K562 (cell line): ENCODE measurements around the gene MRPL55. TPM values are rescaled to one million over a fixed set of nuclear protein-coding genes. Genes with fewer than 3 reads are reported as not detected.
A peak's percentile ranks its signal among the peaks of the same experiment; 100 is the strongest.

Experiments used
- CREB3 ChIP-seq: fragments of 450-650 bp; conservative IDR thresholded peaks from 2 replicates; pipeline ENCODE4 v1.6.1; 2016; ENCODE audit warnings: missing genetic modification characterization, low read depth, mild to moderate bottlenecking, missing compliant biosample characterization, moderate library complexity
- DACH1 ChIP-seq: fragments of 450-650 bp; IDR thresholded peaks from 2 replicates; pipeline ENCODE4 v1.6.1; 2018; ENCODE audit not compliant: partially characterized antibody
- E2F4 ChIP-seq: sonication (generic); formaldehyde crosslinking; IDR thresholded peaks from 2 replicates; pipeline ENCODE4 v1.8.0; 2022; ENCODE audit warnings: mild to moderate bottlenecking, low read depth, missing genetic modification reagents
- ELF2 ChIP-seq: fragments of 250-450 bp; sonication (Bioruptor Pico); IDR thresholded peaks from 2 replicates; pipeline ENCODE4 v1.5.0; 2021; ENCODE audit warnings: mild to moderate bottlenecking
- ETV6 ChIP-seq, 3 experiments: fragments of 150-350 bp in 1 of 3; sonication (generic) in 1 of 3; formaldehyde crosslinking in 1 of 3; IDR thresholded peaks; 2 replicates each; pipeline versions ENCODE4 v1.6.1 to v1.8.0; 2014 to 2022; ENCODE audit warnings: borderline replicate concordance in 2 of 3, low read depth in 2 of 3, antibody characterized with exemption in 1 of 3, low read length in 1 of 3, mild to moderate bottlenecking in 1 of 3, missing genetic modification reagents in 1 of 3
- KAT7 ChIP-seq: sonication (generic); formaldehyde crosslinking; IDR thresholded peaks from 2 replicates; pipeline ENCODE4 v1.8.0; 2022; ENCODE audit warnings: missing genetic modification reagents, mild to moderate bottlenecking, borderline replicate concordance
- MED1 ChIP-seq: sonication (generic); formaldehyde crosslinking; IDR thresholded peaks from 2 replicates; pipeline ENCODE4 v1.8.1; 2023; ENCODE audit warnings: missing genetic modification reagents, borderline replicate concordance
- MLLT1 ChIP-seq, 2 experiments: fragments of 450-650 bp; IDR thresholded peaks; 2 replicates each; pipeline ENCODE4 v1.6.1; 2016
- NFATC3 ChIP-seq: fragments of 450-650 bp; IDR thresholded peaks from 2 replicates; pipeline ENCODE4 v1.6.1; 2017; ENCODE audit warnings: mild to moderate bottlenecking
- TCF3 ChIP-seq: sonication (generic); formaldehyde crosslinking; IDR thresholded peaks from 2 replicates; pipeline ENCODE4 v1.4.0; 2020; ENCODE audit warnings: mild to moderate bottlenecking, missing genetic modification reagents
- USF2 ChIP-seq: sonication (generic); formaldehyde crosslinking; IDR thresholded peaks from 2 replicates; pipeline ENCODE4 v1.5.0; 2020; ENCODE audit warnings: missing genetic modification reagents
- ZBTB33 ChIP-seq: sonication (generic); formaldehyde crosslinking; IDR thresholded peaks from 2 replicates; pipeline ENCODE4 v1.8.1; 2023; ENCODE audit warnings: mild to moderate bottlenecking, missing genetic modification reagents
- ZFP91 ChIP-seq: sonication (generic); formaldehyde crosslinking; IDR thresholded peaks from 2 replicates; pipeline ENCODE4 v1.8.0; 2022; ENCODE audit warnings: mild to moderate bottlenecking, missing genetic modification reagents
- ZNF12 ChIP-seq: sonication (generic); formaldehyde crosslinking; IDR thresholded peaks from 2 replicates; pipeline ENCODE4 v1.4.0; 2020; ENCODE audit warnings: mild to moderate bottlenecking, missing genetic modification reagents
- ZNF239 ChIP-seq: fragments of 250-450 bp; sonication (Bioruptor Pico); IDR thresholded peaks from 2 replicates; pipeline ENCODE4 v1.4.0; 2020; ENCODE audit warnings: mild to moderate bottlenecking
- ZNF408 ChIP-seq: fragments of 250-450 bp; sonication (Bioruptor Pico); IDR thresholded peaks from 2 replicates; pipeline ENCODE4 v1.4.0; 2020; ENCODE audit warnings: low read depth, mild to moderate bottlenecking, moderate library complexity
- ZNF507 ChIP-seq: conservative IDR thresholded peaks from 2 replicates; pipeline ENCODE4 v1.6.1; 2017; ENCODE audit warnings: missing genetic modification characterization, missing compliant biosample characterization
- ZNF75A ChIP-seq: fragments of 450-650 bp; formaldehyde crosslinking; IDR thresholded peaks from 2 replicates; pipeline ENCODE4 v1.4.0; 2020; ENCODE audit warnings: mild to moderate bottlenecking
- polyA plus RNA-seq, 8 experiments: library from polyadenylated mRNA; depleted of rRNA in 4 of 8; stranded (reverse) in 5 of 8; unstranded in 3 of 8; fragments of >200 nt; fragmentation: Nextera tagmentation in 2 of 8; fragmentation: Illumina TruSeq in 1 of 8; extraction: Ambion mirVana in 2 of 8; extraction: Trizol in 1 of 8; gene quantifications; 2 replicates each; pipeline versions ENCODE4 v1.2.1 to v1.2.3, GENCODE V29; 2011 to 2014; ENCODE audit warnings: inconsistent platforms in 1 of 8, missing spikeins in 1 of 8
- total RNA-seq, 7 experiments: library from RNA; depleted of rRNA in 6 of 7; stranded (reverse); fragments of >200 nt in 6 of 7; fragmentation: Illumina TruSeq in 2 of 7; extraction: Trizol in 2 of 7; gene quantifications; 2 replicates each; pipeline versions ENCODE4 v1.2.1 to v1.2.3, GENCODE V29; 2011 to 2021; ENCODE audit warnings: low replicate concordance in 1 of 7

MRPL55 gene
- total and polyA plus RNA-seq, 9 of the 15 experiments (the other 6 are each of a cell fraction or from before 2014, with no cell fraction given), result 34.9 to 228 (median 81.0) TPM

GRCh38 chr1:228082214-228082917, 26.7 kb downstream of the MRPL55 start, which contains the start of gene ARF1 (continued):
- no peak for TF ChIP-seq MED1
- no peak for TF ChIP-seq DACH1
- no peak for TF ChIP-seq ZNF507
- TF ChIP-seq USF2 (CRISPR knock-in tag), result peak; percentile 40; the same call in 1 of the 2 replicates
- 0 out of 2 replicates have a peak, but pooled peaks have one; percentile 55 for TF ChIP-seq ZNF75A
- TF ChIP-seq NFATC3, result no peak
- peak; percentile 70 for TF ChIP-seq ELF2
- no peak; the same call in 1 of the 2 replicates for TF ChIP-seq CREB3 (tag)
- TF ChIP-seq E2F4 (CRISPR knock-in tag), result no peak
- TF ChIP-seq ZFP91 (CRISPR knock-in tag), result no peak
- TF ChIP-seq ZNF239 (CRISPR knock-in tag), result no peak; the same call in 1 of the 2 replicates
- no peak for TF ChIP-seq ZNF12 (CRISPR knock-in tag)
- TF ChIP-seq ETV6 (IDR thresholded peaks at IDR 0.05; ENCODE audit: borderline replicate concordance in 1 of 2, low read depth in 2 of 2, low read length in 1 of 2), result no peak
- no peak; the same call in 1 of the 2 replicates for TF ChIP-seq ETV6 (CRISPR knock-in tag; IDR thresholded peaks at IDR 0.05; ENCODE audit: borderline replicate concordance)
- peak; percentile 84; the same call in 1 of the 2 replicates for TF ChIP-seq KAT7 (CRISPR knock-in tag)
- 0 out of 2 replicates have a peak, but pooled peaks have one; percentile 18 for TF ChIP-seq TCF3
- TF ChIP-seq MLLT1 (IDR thresholded peaks at IDR 0.05), result no peak
- peak; percentile 32; the same call in 1 of the 2 replicates for TF ChIP-seq ZBTB33 (CRISPR knock-in tag)
- no peak for TF ChIP-seq ZNF408 (CRISPR knock-in tag)
